MCF 10A (cell line): Measurements from ENCODE around the gene CMBL. TPM values are rescaled to one million over a fixed set of nuclear protein-coding genes. Genes with fewer than 3 reads are reported as not detected.

Experiments
- BruUV-seq: library from RNA; stranded (reverse); fragments of 400-500 nt; replicated peaks from 2 replicates; lab custom pipeline; 2021; lab: Mats Ljungman, UMichigan
- CTCF ChIA-PET: fragments of 300-600 bp; sonication (Branson Sonifier 250); formaldehyde crosslinking; extraction: SDS; loops from one replicate; lab custom pipeline; 2021; ENCODE audit warnings: antibody characterized with exemption, inconsistent platforms; lab: Yijun Ruan, JAX
- POLR2A ChIA-PET: fragments of 300-600, 350-650 bp; sonication (Branson Sonifier 250); formaldehyde crosslinking; extraction: SDS; loops from one replicate; lab custom pipeline; 2020; ENCODE audit warnings: antibody characterized with exemption, inconsistent platforms; lab: Yijun Ruan, JAX
- DNase-seq: peaks from one replicate; pipeline ENCODE4 v3.0.0-alpha.2; 2018; ENCODE audit not compliant: unreplicated experiment
- H3K27ac Mint-ChIP-seq: one replicate; pipeline ENCODE4 v1.8.0; 2022; ENCODE audit warnings: mild to moderate bottlenecking, low read depth, mixed read lengths; ENCODE audit not compliant: unreplicated experiment
- H3K27me3 Mint-ChIP-seq: one replicate; pipeline ENCODE4 v1.8.0; 2022; ENCODE audit warnings: mixed read lengths; ENCODE audit not compliant: insufficient read depth, unreplicated experiment
- H3K36me3 Mint-ChIP-seq: one replicate; pipeline ENCODE4 v1.8.0; 2022; ENCODE audit warnings: mild to moderate bottlenecking, moderate library complexity, mixed read lengths; ENCODE audit not compliant: insufficient read depth, unreplicated experiment
- H3K4me1 Mint-ChIP-seq: one replicate; pipeline ENCODE4 v1.8.0; 2022; ENCODE audit warnings: mixed read lengths; ENCODE audit not compliant: insufficient read depth, unreplicated experiment
- H3K4me3 Mint-ChIP-seq: one replicate; pipeline ENCODE4 v1.8.0; 2022; ENCODE audit warnings: mild to moderate bottlenecking, moderate library complexity, mixed read lengths; ENCODE audit not compliant: unreplicated experiment
- H3K9me3 Mint-ChIP-seq: one replicate; pipeline ENCODE4 v1.8.0; 2022; ENCODE audit warnings: mixed read lengths; ENCODE audit not compliant: unreplicated experiment
- intact Hi-C: fragments of 100-400 bp; cut with micrococcal nuclease; formaldehyde crosslinking; loops from 2 replicates; pipeline ENCODE4 v1.14.1; 2022
- total RNA-seq: library from RNA; stranded (reverse); gene quantifications from 2 replicates; pipeline ENCODE4 v1.2.3, GENCODE V29; 2022
- TF ChIP-seq, protein P1 (sequence below): fragments of 200-600 bp; IDR thresholded peaks from one replicate; pipeline ENCODE4 v1.8.0; 2022; ENCODE audit warnings: antibody characterized with exemption, mild to moderate bottlenecking; ENCODE audit not compliant: unreplicated experiment

Gene CMBL
- total RNA-seq, 1 experiment from 2014 or later: 24.9 TPM

- intact Hi-C loops: no loop called here
- Mint-ChIP-seq H3K27me3 (no peaks in the 10 kb centered on the region), H3K9me3 (no peaks in the 10 kb centered on the region), H3K36me3 (no peaks in the 10 kb centered on the region), H3K4me1 (peaks cover 39% of the 10 kb centered on the region), H3K4me3 (no peak overlapping the region), H3K27ac (no peak overlapping the region)
- POLR2A ChIA-PET: interaction anchor here (1.2 to 2.8 kb wide), 3 partner anchors 19 to 24 kb away, joined by 3 to 20 read pairs (median 6); partner anchors contain the start of gene MARCHF6
- TF ChIP-seq, protein P1, sequence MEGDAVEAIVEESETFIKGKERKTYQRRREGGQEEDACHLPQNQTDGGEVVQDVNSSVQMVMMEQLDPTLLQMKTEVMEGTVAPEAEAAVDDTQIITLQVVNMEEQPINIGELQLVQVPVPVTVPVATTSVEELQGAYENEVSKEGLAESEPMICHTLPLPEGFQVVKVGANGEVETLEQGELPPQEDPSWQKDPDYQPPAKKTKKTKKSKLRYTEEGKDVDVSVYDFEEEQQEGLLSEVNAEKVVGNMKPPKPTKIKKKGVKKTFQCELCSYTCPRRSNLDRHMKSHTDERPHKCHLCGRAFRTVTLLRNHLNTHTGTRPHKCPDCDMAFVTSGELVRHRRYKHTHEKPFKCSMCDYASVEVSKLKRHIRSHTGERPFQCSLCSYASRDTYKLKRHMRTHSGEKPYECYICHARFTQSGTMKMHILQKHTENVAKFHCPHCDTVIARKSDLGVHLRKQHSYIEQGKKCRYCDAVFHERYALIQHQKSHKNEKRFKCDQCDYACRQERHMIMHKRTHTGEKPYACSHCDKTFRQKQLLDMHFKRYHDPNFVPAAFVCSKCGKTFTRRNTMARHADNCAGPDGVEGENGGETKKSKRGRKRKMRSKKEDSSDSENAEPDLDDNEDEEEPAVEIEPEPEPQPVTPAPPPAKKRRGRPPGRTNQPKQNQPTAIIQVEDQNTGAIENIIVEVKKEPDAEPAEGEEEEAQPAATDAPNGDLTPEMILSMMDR: no peak
- CTCF ChIA-PET: interaction anchor here (0.5 to 1.8 kb wide), 2 partner anchors 21 to 45 kb away, joined by 3 to 5 read pairs; no protein-coding TSS in a partner anchor
- DNase-seq: no peak
- BruUV-seq: no TSS peak
Measured at GRCh38 chr5:10329446-10329819, 21.7 kb upstream of the CMBL start.

- Mint-ChIP-seq H3K36me3 (no peaks in the 10 kb centered on the region), H3K9me3 (no peaks in the 10 kb centered on the region), H3K27me3 (no peaks in the 10 kb centered on the region), H3K4me1 (peaks cover 35% of the 10 kb centered on the region), H3K27ac (no peak overlapping the region), H3K4me3 (no peak overlapping the region)
- TF ChIP-seq, protein P1: no peak
- intact Hi-C loops: no loop called here
- no TSS peak for BruUV-seq
- DNase-seq: peak; percentile 52
- ChIA-PET POLR2A (interaction anchor here (2.8 kb wide), 1 partner anchor 25 kb away, joined by 20 read pairs; the partner anchor contains the start of gene MARCHF6), CTCF (interaction anchor here (0.6 to 1.8 kb wide), 2 partner anchors 26 to 44 kb away, joined by 3 to 5 read pairs; no protein-coding TSS in a partner anchor)
Measured at GRCh38 chr5:10328323-10328722, 20.6 kb upstream of the CMBL start.

DNA sequence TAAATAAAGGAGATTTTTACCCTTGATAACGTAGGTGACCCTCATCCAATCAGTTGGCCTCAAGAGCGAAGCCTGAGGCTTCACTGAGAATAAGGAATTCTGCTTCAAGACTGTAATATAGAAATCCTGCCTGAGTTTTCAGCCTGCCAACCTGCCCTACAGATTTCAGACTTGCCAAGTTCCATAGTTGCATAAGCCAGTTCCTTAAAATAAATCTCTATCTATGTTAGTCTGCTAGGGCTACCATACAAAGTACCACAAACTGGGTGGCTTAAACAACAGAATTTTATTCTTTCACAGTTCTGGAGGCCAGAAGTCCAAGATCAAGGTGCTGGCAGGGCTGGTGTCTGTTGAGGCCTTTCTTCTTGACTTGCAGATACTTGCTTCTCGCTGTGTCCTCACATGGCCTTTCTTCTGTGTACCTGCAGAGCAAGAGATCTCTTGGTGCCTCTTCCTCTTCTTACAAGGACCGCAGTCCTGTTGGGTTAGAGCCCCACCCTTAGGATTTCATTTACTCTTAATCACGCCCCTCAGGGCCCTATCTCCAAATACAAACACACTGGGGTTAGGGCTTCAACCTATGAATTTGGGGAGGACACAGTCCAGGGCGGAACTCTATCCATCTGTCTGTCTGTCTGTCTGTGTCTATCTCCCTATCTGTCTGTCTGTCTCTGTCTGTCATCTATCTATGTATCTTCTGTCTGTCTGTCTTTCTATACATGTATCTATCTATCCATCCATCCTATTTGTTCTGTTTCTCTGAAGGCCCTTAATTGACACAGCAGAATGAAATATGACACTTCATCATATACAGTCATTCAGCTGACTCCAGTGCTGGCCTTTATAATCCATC lies 17.0 kb upstream of the CMBL start:
- TF ChIP-seq, protein P1: no peak
- Mint-ChIP-seq H3K4me3 (no peak overlapping the region), H3K36me3 (no peaks in the 10 kb centered on the region), H3K27ac (no peak overlapping the region), H3K4me1 (peaks cover 12% of the 10 kb centered on the region), H3K27me3 (no peaks in the 10 kb centered on the region), H3K9me3 (no peaks in the 10 kb centered on the region)
- BruUV-seq: no TSS peak
- intact Hi-C loops: no loop called here
- DNase-seq: no peak
- ChIA-PET POLR2A (interaction anchor here (0.5 to 0.8 kb wide), 3 partner anchors 23 to 75 kb away, joined by 3 to 4 read pairs (median 4); partner anchors contain the start of genes ATPSCKMT and CCT5), CTCF (interaction anchor here (0.7 kb wide), 1 partner anchor 13 kb away, joined by 3 read pairs; no protein-coding TSS in a partner anchor)
